ENCODE results near the gene TPCN2.

TPCN2 gene

DNA sequence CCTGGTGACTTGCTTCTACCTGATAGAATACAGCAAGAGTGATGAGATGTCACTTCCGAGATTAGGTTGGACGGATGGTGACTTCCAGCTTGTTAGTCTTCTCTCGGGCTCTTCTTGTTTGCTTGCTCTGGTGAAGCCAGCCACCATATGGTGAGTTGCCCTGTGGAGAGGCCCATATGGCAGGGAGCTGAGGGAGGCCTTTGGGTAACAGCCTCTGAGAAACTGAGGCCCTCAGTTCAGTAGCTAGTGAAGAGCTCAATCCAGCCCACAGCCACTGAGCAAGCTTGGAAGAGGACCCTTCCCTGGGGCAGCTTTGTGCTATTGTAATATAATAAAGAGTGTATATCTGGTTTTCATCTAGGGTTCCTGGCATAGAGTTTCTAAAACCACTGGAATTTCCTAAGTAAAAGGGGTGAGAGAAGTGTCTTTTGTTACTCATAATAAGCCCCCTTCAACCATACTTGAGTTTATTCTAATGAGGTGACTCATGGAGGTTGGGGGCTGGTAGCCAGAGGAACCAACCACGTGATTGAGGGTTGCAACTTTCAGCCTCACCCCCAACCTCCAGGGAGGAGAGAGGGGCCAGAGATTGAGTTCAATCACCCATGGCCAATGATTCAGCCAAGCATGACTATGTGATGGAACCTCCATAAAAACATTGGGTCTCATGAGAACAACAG, 8.0 kb upstream of the TPCN2 start:
- 90% methylated on average over 3 of the region's 4 CpGs for WGBS
- peaks cover 26% of the 10 kb centered on the region for H3K4me1 ChIP-seq (ENCODE audit: insufficient read depth, low read length)
- H3K36me3 ChIP-seq (ENCODE audit: insufficient read depth, low read length) = no peaks in the 10 kb centered on the region
- H3K9me3 ChIP-seq (ENCODE audit: insufficient read depth, low read depth, low read length) = no peaks in the 10 kb centered on the region
- no peak overlapping the region for H3K9ac ChIP-seq (ENCODE audit: low read depth, low read length)
- no peaks in the 10 kb centered on the region for H3K27me3 ChIP-seq (ENCODE audit: insufficient read depth, low read length)
- peak overlapping the region; percentile 73 for H3K27ac ChIP-seq (ENCODE audit: low read depth, low read length)
- no peak overlapping the region for H3K4me3 ChIP-seq (ENCODE audit: low read length)

- H3K27me3 ChIP-seq (ENCODE audit: insufficient read depth, low read length) = no peaks in the 10 kb centered on the region
- no peak overlapping the region for H3K4me3 ChIP-seq (ENCODE audit: low read length)
- no peak overlapping the region for H3K27ac ChIP-seq (ENCODE audit: low read depth, low read length)
- peaks cover 26% of the 10 kb centered on the region for H3K4me1 ChIP-seq (ENCODE audit: insufficient read depth, low read length)
- no peaks in the 10 kb centered on the region for H3K36me3 ChIP-seq (ENCODE audit: insufficient read depth, low read length)
- WGBS = 83% methylated on average over 2 of the region's 2 CpGs
- H3K9me3 ChIP-seq (ENCODE audit: insufficient read depth, low read depth, low read length) = no peaks in the 10 kb centered on the region
- no peak overlapping the region for H3K9ac ChIP-seq (ENCODE audit: low read depth, low read length)
Observed at GRCh38 chr11:69041516-69041915, 7.2 kb upstream of the TPCN2 start.

- Histone ChIP-seq H3K4me3 (ENCODE audit: low read length) (no peak overlapping the region), H3K27ac (ENCODE audit: low read depth, low read length) (peak overlapping the region; percentile 90), H3K9ac (ENCODE audit: low read depth, low read length) (peak overlapping the region; percentile 42; the same call in 1 of the 2 replicates), H3K27me3 (ENCODE audit: insufficient read depth, low read length) (no peaks in the 10 kb centered on the region), H3K9me3 (ENCODE audit: insufficient read depth, low read depth, low read length) (no peaks in the 10 kb centered on the region), H3K4me1 (ENCODE audit: insufficient read depth, low read length) (peaks cover 32% of the 10 kb centered on the region), H3K36me3 (ENCODE audit: insufficient read depth, low read length) (no peaks in the 10 kb centered on the region)
- 19% methylated on average over 15 of the region's 15 CpGs for WGBS
Observed at GRCh38 chr11:69044111-69045013, 4.4 kb upstream of the TPCN2 start.

- peak overlapping the region; percentile 49; the same call in 1 of the 2 replicates for H3K27ac ChIP-seq (ENCODE audit: low read depth, low read length)
- no peaks in the 10 kb centered on the region for H3K27me3 ChIP-seq (ENCODE audit: insufficient read depth, low read length)
- peak overlapping the region; percentile 44 for H3K4me3 ChIP-seq (ENCODE audit: low read length)
- H3K4me1 ChIP-seq (ENCODE audit: insufficient read depth, low read length) = peaks cover 14% of the 10 kb centered on the region
- H3K9ac ChIP-seq (ENCODE audit: low read depth, low read length) = no peak overlapping the region
- H3K9me3 ChIP-seq (ENCODE audit: insufficient read depth, low read depth, low read length) = no peaks in the 10 kb centered on the region
- 50% methylated on average over 10 of the region's 11 CpGs for WGBS
- no peaks in the 10 kb centered on the region for H3K36me3 ChIP-seq (ENCODE audit: insufficient read depth, low read length)
Observed at GRCh38 chr11:69048031-69048693, 570 bp upstream of the TPCN2 start.

- Histone ChIP-seq H3K36me3 (ENCODE audit: insufficient read depth, low read length) (peaks cover 7% of the 10 kb centered on the region; the same call in 1 of the 2 replicates), H3K27ac (ENCODE audit: low read depth, low read length) (no peak overlapping the region), H3K4me3 (ENCODE audit: low read length) (peak overlapping the region; percentile 85), H3K27me3 (ENCODE audit: insufficient read depth, low read length) (no peaks in the 10 kb centered on the region), H3K9ac (ENCODE audit: low read depth, low read length) (peak overlapping the region; percentile 88), H3K9me3 (ENCODE audit: insufficient read depth, low read depth, low read length) (no peaks in the 10 kb centered on the region), H3K4me1 (ENCODE audit: insufficient read depth, low read length) (peaks cover 12% of the 10 kb centered on the region)
- 33% methylated on average over 15 of the region's 15 CpGs for WGBS
Observed at GRCh38 chr11:69049490-69049867, 747 bp downstream of the TPCN2 start.

DNA sequence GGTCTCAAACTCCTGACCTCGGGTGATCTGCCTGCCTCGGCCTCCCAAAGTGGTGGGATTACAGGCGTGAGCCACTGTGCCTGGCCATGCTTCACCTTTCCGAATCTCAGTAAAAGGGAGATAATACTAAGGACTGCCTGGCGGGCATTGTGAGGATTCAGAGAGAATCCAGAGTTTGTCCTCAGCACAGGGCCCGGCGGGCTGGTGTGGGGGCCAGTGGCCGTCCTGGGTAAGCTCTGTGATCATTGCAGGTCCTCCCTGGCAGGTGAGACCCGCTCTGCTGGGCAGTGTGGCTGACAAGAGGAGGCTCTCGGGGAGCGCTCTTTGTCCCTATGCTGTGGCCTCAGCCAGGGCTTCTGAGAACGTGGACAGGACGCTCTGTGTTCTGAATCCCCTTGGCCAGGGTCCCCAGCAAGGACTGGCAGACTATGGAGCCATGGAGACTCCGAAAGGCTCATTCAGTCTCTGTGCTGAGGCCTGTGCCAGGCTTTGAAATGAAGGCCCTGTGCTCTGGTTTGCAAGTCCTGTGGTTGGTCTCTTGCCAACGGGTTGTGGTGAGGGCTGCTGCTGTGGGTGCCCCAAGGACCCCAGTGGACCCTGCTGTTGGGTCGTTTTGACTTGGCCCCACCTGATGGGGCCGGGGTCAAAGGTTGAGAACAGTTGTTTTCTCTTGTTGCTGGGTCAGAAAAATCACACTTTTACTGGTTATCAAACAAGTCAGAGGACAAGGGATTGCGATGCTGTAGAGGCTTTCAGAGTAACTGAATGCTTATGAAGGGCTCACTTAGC, 2.1 kb downstream of the TPCN2 start:
- no peaks in the 10 kb centered on the region for H3K9me3 ChIP-seq (ENCODE audit: insufficient read depth, low read depth, low read length)
- no peaks in the 10 kb centered on the region for H3K27me3 ChIP-seq (ENCODE audit: insufficient read depth, low read length)
- H3K27ac ChIP-seq (ENCODE audit: low read depth, low read length) = no peak overlapping the region
- peaks cover 6% of the 10 kb centered on the region; the same call in 1 of the 2 replicates for H3K4me1 ChIP-seq (ENCODE audit: insufficient read depth, low read length)
- peaks cover 18% of the 10 kb centered on the region; the same call in 1 of the 2 replicates for H3K36me3 ChIP-seq (ENCODE audit: insufficient read depth, low read length)
- 91% methylated on average over 18 of the region's 18 CpGs for WGBS
- H3K9ac ChIP-seq (ENCODE audit: low read depth, low read length) = no peak overlapping the region
- H3K4me3 ChIP-seq (ENCODE audit: low read length) = no peak overlapping the region

DNA sequence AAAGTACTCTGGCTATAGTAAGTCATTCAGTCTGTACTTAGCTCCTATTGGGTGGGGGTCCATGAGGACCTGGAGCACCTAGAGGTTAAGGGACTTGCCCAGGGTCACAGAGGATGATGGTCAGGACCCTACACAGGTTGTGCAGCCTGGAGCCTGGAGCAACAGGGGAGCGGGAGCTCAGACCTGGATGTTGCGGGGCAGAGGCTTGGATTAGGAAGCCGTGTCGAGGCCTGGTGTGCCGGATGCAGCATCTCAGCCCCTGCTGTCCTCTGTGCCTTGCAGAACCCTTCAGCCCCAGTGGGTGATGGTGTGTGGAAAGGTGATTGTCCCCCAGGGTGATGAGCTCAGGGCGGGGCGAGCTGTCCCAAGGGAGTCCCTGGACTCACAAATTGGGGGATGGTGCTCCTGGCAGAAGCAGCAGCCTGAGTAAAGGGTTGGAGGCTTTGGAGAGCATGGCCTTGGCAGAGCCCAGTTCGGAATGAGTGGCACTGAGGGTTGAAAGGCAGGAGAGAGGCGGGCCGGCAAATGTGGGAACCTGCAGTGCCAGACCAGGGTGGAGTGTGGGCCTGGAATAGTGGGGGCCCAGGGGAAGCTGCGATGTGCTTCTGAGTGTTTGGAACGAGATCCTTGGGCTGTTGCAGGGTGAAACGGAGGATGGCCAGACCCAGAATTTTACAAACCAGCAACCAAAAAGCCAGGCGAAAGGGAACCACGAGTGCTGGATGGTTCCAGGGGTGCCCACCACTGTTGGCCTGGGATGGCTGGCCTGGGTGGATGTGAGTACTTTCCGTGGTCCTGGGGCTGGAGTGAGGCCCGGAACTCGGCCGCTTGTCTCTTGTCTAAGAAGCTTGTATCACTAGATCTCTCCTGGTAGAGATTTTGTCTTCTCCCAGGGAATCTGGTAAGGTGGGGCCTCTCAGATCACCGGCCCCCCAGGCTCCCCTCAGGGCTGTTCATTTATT, 2.9 kb downstream of the TPCN2 start:
- Histone ChIP-seq H3K4me3 (ENCODE audit: low read length) (no peak overlapping the region), H3K9me3 (ENCODE audit: insufficient read depth, low read depth, low read length) (no peaks in the 10 kb centered on the region), H3K4me1 (ENCODE audit: insufficient read depth, low read length) (peaks cover 6% of the 10 kb centered on the region; the same call in 1 of the 2 replicates), H3K36me3 (ENCODE audit: insufficient read depth, low read length) (peaks cover 18% of the 10 kb centered on the region; the same call in 1 of the 2 replicates), H3K27ac (ENCODE audit: low read depth, low read length) (no peak overlapping the region), H3K9ac (ENCODE audit: low read depth, low read length) (no peak overlapping the region), H3K27me3 (ENCODE audit: insufficient read depth, low read length) (no peaks in the 10 kb centered on the region)
- 93% methylated on average over 20 of the region's 20 CpGs for WGBS

DNA sequence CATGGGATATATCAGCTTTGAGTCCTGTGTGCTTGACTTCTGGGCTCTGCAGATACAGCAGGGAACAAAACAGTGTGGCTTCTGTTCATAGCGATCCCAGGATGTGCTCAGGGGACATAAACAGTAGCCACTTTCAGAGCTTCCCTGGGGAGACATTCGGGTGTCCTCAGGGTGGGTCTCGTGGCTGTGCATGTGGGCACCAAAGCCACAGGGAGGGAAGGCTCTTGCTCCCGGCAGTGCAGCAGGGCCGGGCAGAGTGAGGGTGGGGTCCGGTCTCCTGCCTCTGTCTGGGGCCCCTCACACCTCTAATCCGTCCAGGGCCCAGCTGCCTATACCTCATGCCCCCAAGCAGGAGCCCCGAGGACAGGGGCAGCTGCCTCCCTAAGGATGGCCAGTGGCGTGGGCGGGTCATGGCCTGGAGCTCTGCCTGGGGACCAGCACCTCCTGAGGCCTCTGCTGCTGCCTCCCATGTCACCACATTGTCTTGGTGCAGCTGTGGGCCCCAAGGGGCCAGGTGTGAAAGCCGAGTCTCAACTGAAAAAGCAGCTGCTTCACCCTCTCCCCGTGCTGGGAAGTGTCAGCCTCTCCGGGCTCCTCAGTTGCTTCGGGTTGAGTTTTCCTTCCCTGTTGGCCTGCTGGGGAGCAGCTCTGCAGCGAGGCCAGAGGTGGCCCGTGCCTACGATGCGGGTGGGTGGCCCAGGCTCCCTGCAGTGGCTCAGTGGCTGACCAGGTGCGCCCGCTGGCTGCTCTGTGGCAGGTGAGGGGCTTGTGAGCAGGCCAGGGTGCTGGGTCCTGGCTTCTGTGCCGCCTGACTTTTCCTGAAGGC, 3.8 kb downstream of the TPCN2 start:
- Histone ChIP-seq H3K9ac (ENCODE audit: low read depth, low read length) (no peak overlapping the region), H3K27ac (ENCODE audit: low read depth, low read length) (no peak overlapping the region), H3K4me3 (ENCODE audit: low read length) (no peak overlapping the region), H3K27me3 (ENCODE audit: insufficient read depth, low read length) (no peaks in the 10 kb centered on the region), H3K9me3 (ENCODE audit: insufficient read depth, low read depth, low read length) (no peaks in the 10 kb centered on the region), H3K4me1 (ENCODE audit: insufficient read depth, low read length) (peaks cover 6% of the 10 kb centered on the region; the same call in 1 of the 2 replicates), H3K36me3 (ENCODE audit: insufficient read depth, low read length) (peaks cover 23% of the 10 kb centered on the region; the same call in 1 of the 2 replicates)
- WGBS = 89% methylated on average over 21 of the region's 21 CpGs

- Histone ChIP-seq H3K27me3 (ENCODE audit: insufficient read depth, low read length) (no peaks in the 10 kb centered on the region), H3K9ac (ENCODE audit: low read depth, low read length) (no peak overlapping the region), H3K36me3 (ENCODE audit: insufficient read depth, low read length) (peaks cover 23% of the 10 kb centered on the region; the same call in 1 of the 2 replicates), H3K9me3 (ENCODE audit: insufficient read depth, low read depth, low read length) (no peaks in the 10 kb centered on the region), H3K4me3 (ENCODE audit: low read length) (no peak overlapping the region), H3K4me1 (ENCODE audit: insufficient read depth, low read length) (peaks cover 4% of the 10 kb centered on the region; the same call in 1 of the 2 replicates), H3K27ac (ENCODE audit: low read depth, low read length) (no peak overlapping the region)
- WGBS = 92% methylated on average over 9 of the region's 9 CpGs
Observed at GRCh38 chr11:69053169-69053477, 4.4 kb downstream of the TPCN2 start.

Measured in HUES64 (cell line).